Measurements from ENCODE around the gene FHIP1A. TPM values are rescaled to one million over a fixed set of nuclear protein-coding genes. Genes with fewer than 3 reads are reported as not detected.

The FHIP1A gene
- total and polyA plus RNA-seq, 12 donors: 0.27 to 8.0 (median 3.0) TPM

- Histone ChIP-seq H3K4me3 (no peak overlapping the region), H3K36me3 (replicated peaks in 1 of 2) (no peaks in the 10 kb centered on the region), H3K9me3 (replicated peaks in 1 of 3) (peaks cover 0 to 4% (median 0%) of the 10 kb centered on the region in 3 donors), H3K4me1 (replicated peaks in 1 of 2) (no peaks in the 10 kb centered on the region), H3K27me3 (no peaks in the 10 kb centered on the region), H3K27ac (no peak overlapping the region)
- DNase-seq: no peak
- 89 to 93% (median 90%) methylated on average over 5 of the region's 5 CpGs for WGBS, 4 donors
- TF ChIP-seq CTCF (IDR thresholded peaks at IDR 0.05): no peak
- no peak for TF ChIP-seq POLR2A (IDR thresholded peaks at IDR 0.05)
- intact Hi-C loops (cut with DNase I): no loop called here
Observed at GRCh38 chr4:151454513-151454912, 45.5 kb downstream of the FHIP1A start.

GRCh38 chr4:151455212-151455611 lies 46.2 kb downstream of the FHIP1A start:
- WGBS, 4 donors: 73 to 92% (median 87%) methylated on average over 1 of the region's 1 CpG
- H3K4me1 ChIP-seq (replicated peaks in 1 of 2): no peaks in the 10 kb centered on the region
- H3K4me3 ChIP-seq: no peak overlapping the region
- no peaks in the 10 kb centered on the region for H3K27me3 ChIP-seq
- peaks cover 0 to 4% (median 0%) of the 10 kb centered on the region in 3 donors for H3K9me3 ChIP-seq (replicated peaks in 1 of 3)
- H3K27ac ChIP-seq: no peak overlapping the region
- intact Hi-C loops (cut with DNase I): no loop called here
- no peak for DNase-seq
- H3K36me3 ChIP-seq (replicated peaks in 1 of 2): no peaks in the 10 kb centered on the region
- no peak for TF ChIP-seq CTCF (IDR thresholded peaks at IDR 0.05)
- TF ChIP-seq POLR2A (IDR thresholded peaks at IDR 0.05): no peak

- peaks cover 0 to 4% (median 0%) of the 10 kb centered on the region in 3 donors for H3K9me3 ChIP-seq (replicated peaks in 1 of 3)
- WGBS, 4 donors: 93 to 100% (median 95%) methylated on average over 1 of the region's 1 CpG
- H3K4me1 ChIP-seq (replicated peaks in 1 of 2): no peaks in the 10 kb centered on the region
- no peak overlapping the region for H3K4me3 ChIP-seq
- no peaks in the 10 kb centered on the region for H3K36me3 ChIP-seq (replicated peaks in 1 of 2)
- intact Hi-C loops (cut with DNase I): no loop called here
- TF ChIP-seq CTCF (IDR thresholded peaks at IDR 0.05) (no peak), POLR2A (IDR thresholded peaks at IDR 0.05) (no peak)
- no peak overlapping the region for H3K27ac ChIP-seq
- no peaks in the 10 kb centered on the region for H3K27me3 ChIP-seq
- DNase-seq: peak in 6 of 7 donors; percentile 18 to 61 (median 22)
Observed at GRCh38 chr4:151458148-151458547, 49.2 kb downstream of the FHIP1A start.

Other genes with a start within 250 kb of the FHIP1A start
- gene PRSS48, start 132.0 kb upstream of the FHIP1A start, total RNA-seq: not detected
- gene PRSS48, start 132.0 kb upstream of the FHIP1A start, polyA plus RNA-seq: not detected
- 100 to 1,000 TPM in 1 of 9 donors, 10 to 100 TPM in 8; 16.6 to 117 (median 45.9) TPM for gene SH3D19, start 83.6 kb upstream of the FHIP1A start, total RNA-seq
- 10 to 100 TPM; 22.3 to 32.7 (median 23.6) TPM for gene SH3D19, start 83.6 kb upstream of the FHIP1A start, polyA plus RNA-seq

Measured in adrenal gland (tissue), 12 donors.